Activated naive CD8-positive, alpha-beta T cell treated with anti-CD3 and anti-CD28 coated beads, Interleukin-2, amount 50 U/mL, for 16 hours (primary cell): ENCODE results near the gene SEC16A.
A peak's percentile ranks its signal among the peaks of the same experiment; 100 is the strongest.
"Not testable (repeated sequence)": the region's sequence is repeated elsewhere in the genome, so short reads cannot be mapped to it uniquely, and the experiment has no call there.

Source experiments
- DNase-seq: peaks from one replicate; pipeline ENCODE4 v3.0.0-alpha.2; 2020; ENCODE audit warnings: low read depth, low spot score

SEC16A gene

DNA sequence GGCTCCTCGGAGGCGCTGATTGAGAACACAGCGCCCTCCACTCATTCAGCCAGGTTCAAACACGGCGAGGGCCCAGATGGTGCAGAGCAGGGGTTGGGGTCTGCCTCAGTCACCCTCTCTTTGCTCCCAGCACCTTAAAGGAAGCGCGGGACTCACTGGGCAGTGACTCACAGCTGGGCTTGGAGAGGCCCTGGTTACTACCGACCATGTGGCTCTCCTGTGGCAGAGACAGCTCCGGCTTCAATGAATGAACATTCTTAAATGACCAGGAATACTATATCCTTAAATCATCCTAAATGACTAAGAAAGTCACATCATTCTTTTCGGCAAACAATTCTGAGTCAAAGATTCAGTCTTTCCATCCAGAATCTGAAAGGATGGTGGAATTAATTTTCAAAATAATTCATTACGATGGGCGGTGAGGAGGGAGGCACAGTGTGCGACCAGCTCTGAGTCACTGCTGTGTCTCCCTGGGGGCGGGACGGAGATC lies 41.6 kb downstream of the SEC16A start:
- DNase-seq: no peak

GRCh38 chr9:136439481-136440408 lies 43.1 kb downstream of the SEC16A start, which contains the start of gene INPP5E:
Gene INPP5E, minus strand, starts transcription at chr9:136439845. Its CDS starts 426 bp downstream, at chr9:136439419.
- peak; percentile 68 for DNase-seq

DNA sequence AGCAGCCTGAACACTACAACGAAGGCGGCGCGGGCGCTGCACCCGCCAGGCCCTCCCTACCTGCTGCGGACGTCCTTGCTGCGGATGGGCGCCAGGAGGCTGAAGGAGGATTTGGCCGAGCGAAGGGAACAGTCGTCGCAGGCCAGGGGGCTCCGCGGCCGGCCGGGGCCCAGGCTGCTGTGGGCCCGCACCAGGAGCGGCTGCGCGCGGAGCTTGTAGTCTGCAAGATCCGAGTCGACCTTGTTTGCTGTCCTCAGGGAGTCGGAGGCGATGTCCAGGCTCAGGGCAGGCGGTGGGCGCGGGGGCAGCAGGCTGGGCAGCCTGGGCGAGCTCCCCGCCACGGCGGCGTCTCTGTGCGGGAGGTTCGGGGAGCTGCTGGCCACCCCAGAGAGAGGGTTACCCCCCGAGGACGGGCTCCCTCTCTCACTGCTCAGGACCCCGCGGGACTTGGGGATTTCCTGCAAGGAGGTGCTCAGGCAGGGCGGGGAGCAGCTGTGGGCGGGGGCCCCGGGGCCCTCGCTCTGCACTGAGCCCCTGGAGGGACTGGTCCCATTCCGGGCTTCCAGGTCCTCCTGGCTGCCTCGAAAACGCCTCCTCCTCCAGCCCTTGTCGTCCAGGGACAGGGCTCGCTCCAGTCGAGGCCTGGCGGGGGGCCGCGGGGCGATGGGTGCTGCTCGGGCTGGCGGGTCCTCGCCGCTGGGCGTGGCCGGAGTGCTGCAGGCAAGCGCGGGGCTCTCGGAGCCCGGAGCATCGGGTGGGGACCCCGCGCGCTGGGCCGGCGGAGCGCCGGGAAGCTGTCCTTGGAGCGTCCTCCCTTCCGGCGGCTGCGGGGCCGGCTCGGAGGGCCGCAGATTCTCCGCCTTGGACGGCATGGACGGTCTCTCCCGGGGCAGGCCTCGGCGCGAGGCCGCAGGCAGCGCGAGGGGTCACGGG lies 44.0 kb downstream of the SEC16A start:
- peak; percentile 9 for DNase-seq

- DNase-seq: no peak
Observed at GRCh38 chr9:136437839-136438547, 44.8 kb downstream of the SEC16A start.

DNA sequence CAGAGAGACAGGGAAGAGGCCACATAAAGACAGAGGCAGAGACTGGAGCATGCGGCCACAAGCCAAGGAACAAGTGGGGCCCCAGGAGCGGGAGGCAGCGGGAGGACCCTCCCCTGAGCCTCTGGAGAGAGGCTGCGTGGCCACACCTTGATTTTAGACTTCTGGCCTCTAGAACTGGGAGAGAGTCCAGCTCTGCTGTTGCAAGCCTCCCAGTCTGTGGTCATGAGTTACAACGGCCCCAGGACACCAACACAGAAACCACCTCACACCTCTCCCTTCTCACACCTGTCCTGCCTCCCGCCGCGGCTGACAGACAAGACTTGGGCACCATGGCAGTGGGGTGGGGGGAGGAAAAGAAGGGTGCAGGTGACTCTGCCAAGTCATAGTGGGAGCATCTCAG lies 45.4 kb downstream of the SEC16A start:
- no peak for DNase-seq

GRCh38 chr9:136436055-136436634 lies 46.7 kb downstream of the SEC16A start:
- no peak for DNase-seq

GRCh38 chr9:136434580-136435169 lies 48.2 kb downstream of the SEC16A start:
- no peak for DNase-seq

- no peak for DNase-seq
Observed at GRCh38 chr9:136433849-136434579, 48.8 kb downstream of the SEC16A start.

- no peak for DNase-seq
Observed at GRCh38 chr9:136433043-136433715, 49.7 kb downstream of the SEC16A start.

GRCh38 chr9:136432591-136432990 lies 50.2 kb downstream of the SEC16A start:
- no peak for DNase-seq

- no peak for DNase-seq
Observed at GRCh38 chr9:136431782-136432350, 51.0 kb downstream of the SEC16A start.

GRCh38 chr9:136430588-136431234 lies 52.1 kb downstream of the SEC16A start:
- DNase-seq: no peak

- no peak for DNase-seq
Observed at GRCh38 chr9:136429683-136430491, 53.0 kb downstream of the SEC16A start.

DNA sequence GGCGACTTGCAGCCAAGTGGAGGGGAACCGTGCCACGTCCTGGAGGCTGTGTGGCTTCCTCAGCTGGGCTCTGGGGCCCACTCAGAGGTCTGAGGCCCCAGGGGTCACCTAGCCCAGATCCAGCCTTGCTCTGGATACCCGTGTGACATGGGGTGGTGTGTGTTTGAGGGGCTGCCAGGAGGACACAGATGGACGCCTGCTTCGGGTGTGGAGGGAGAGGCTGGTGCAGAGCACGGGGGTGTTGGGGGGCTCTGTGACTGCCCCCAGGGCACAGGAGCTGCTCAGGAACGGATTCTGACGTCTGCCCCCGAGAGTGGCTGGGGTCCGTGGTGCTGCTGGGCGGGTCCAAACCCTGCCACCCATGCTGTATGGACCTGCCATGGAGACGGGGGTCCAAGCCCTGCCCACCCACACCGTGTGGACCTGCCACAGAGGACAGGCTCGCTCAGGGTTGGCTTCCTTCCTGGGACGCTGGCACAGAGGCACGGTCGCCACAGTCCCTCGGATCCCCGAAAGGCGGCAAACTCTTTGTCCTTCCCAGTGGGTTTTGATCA lies 53.7 kb downstream of the SEC16A start:
- DNase-seq: no peak

DNA sequence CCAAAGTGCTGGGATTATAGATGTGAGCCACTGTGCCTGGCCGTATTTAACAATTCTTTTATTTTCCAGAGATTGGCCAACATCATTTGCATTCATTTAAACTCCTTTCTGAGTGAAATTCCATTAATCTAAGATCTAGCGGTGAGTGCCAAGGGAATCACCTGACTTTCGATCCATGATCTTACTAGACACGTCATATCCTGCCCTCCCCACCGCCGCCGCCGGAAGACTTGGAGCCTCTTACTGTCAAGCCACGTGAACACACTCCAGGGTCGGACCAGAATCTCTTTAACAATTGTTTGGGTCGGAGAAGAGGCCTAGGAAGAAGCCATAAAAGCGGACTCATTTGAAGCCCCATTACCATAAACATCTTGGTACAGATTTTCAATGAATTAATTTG lies 56.1 kb downstream of the SEC16A start:
- no peak for DNase-seq

DNA sequence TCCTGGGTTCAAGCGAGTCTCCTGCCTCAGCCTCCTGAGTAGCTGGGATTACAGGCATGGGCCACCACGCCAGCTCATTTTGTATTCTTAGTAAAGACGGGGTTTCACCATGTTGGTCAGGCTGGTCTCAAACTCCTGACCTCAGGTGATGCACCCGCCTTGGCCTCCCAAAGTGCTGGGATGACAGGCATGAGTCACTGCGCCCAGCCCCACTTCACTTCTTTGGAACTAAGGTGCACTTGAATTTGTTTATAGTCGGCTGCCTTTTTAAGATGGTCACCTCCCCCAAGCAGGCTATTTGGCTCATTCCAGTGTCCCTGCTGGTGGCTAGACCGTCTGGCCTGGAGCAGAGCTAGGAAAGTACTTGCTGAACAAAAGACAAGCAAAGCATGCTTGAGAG lies 57.5 kb downstream of the SEC16A start:
- not testable (repeated sequence) for DNase-seq

- DNase-seq: no peak
Observed at GRCh38 chr9:136424750-136425362, 58.0 kb downstream of the SEC16A start.
